Epidermal melanocyte (primary cell): ENCODE measurements around the gene ACOX3.

Source experiments
- DNase-seq: peaks from one replicate; pipeline ENCODE4 v3.0.0; 2011; ENCODE audit warnings: low spot score; ENCODE audit not compliant: insufficient read length

ACOX3 gene

GRCh38 chr4:8323947-8324555, 116.5 kb downstream of the ACOX3 start:
- peak; percentile 4 for DNase-seq

GRCh38 chr4:8322794-8323704, 117.5 kb downstream of the ACOX3 start:
- DNase-seq, result no peak

- no peak for DNase-seq
These were observed 118.8 kb downstream of the ACOX3 start for GRCh38 chr4:8321771-8322170.

GRCh38 chr4:8321220-8321619, 119.3 kb downstream of the ACOX3 start:
- DNase-seq, result no peak

GRCh38 chr4:8320386-8320750, 120.2 kb downstream of the ACOX3 start:
- no peak for DNase-seq

GRCh38 chr4:8319731-8320385, 120.7 kb downstream of the ACOX3 start:
- no peak for DNase-seq

- DNase-seq, result no peak
These were observed 121.5 kb downstream of the ACOX3 start for GRCh38 chr4:8319061-8319460.

- DNase-seq, result no peak
These were observed 122.0 kb downstream of the ACOX3 start for GRCh38 chr4:8318509-8318908.

GRCh38 chr4:8317474-8317873, 123.0 kb downstream of the ACOX3 start:
- DNase-seq, result no peak

- DNase-seq, result no peak
These were observed 123.6 kb downstream of the ACOX3 start for GRCh38 chr4:8316911-8317351.
